NCI-H187 treated with DMSO at 0.1 percent for 48 hours (cell line): ENCODE data around the gene APBA2.
"Not testable (repeated sequence)": the region's sequence is repeated elsewhere in the genome, so short reads cannot be mapped to it uniquely, and the experiment has no call there.

Experiments
- DNase-seq: peaks from one replicate; lab custom pipeline; 2025; lab: John Stamatoyannopoulos, UW

The APBA2 gene

DNA sequence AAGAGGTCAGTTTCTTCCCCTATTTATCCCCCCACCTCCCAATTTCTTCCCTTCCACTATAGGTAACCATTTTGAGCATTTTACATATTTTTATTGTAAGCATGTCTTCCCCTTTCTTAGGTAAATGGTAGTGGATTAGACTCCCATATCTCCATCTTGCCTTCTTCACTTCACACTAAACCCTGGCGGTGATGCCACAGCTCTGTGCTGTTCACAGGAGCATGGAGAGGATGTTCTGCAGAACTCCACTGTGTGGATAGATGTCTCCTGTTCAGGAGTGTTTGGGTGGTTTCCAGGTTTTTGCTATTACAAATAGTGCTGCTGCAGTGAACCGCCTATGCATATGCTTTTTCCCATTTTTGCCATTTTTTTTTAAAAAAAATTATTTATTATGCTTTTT lies 201.1 kb downstream of the APBA2 start:
- DNase-seq = no peak

DNA sequence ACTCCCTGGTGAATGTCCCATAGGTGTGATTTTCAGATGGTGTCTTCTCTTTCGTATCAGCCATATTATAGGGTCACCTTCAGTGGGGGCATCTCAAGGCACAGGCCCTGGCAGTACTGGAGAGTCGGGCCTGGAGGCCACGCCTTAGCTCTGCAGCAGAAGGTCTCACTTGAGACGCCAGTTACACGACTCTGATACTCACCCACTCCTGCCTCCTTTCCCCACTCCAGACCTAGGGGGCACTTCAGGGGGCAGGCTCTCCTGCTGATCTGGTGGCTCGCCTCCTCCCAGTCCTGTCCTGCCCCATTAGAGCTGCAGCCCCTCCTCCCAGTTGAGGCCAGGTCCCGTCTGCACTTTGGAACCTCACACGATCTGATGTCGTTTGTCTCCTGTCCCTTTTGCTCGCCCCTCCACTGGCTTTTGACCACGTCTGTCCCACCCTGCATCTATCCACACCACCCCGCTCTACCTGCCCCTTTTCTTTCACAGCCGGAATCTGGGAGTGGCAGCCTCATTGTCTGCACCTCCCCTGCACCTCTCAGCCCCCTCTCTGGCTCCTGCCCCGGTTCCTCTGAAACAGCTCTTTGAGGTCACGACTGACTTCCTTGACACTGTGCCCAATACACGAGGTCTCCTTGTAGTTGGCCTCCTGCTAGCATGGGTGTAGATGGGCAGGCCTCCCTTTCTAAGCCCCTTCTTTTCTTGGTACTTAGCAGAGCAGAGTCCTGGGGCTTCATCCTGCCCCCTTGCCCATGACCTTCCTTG lies 201.9 kb downstream of the APBA2 start:
- no peak for DNase-seq

DNA sequence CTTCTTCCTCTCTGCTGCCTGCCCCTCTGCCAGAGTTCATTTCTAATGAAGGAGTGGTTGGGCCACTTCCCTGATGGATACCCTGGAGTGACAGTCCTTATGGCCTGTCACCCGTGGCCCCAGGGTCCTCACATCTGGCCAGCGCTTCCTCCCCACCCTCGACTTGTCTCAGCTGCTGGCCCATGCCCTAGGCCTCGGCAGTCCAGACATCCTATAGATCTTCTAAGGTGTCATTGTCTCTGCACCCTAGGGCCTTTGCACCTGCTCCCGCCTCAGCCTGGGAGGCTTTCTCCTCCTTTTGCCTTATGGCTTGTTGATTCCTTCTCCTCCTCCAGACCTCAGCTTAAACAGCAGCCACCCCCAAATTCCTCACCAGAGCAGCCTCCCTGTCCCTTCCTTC lies 202.9 kb downstream of the APBA2 start:
- no peak for DNase-seq

DNA sequence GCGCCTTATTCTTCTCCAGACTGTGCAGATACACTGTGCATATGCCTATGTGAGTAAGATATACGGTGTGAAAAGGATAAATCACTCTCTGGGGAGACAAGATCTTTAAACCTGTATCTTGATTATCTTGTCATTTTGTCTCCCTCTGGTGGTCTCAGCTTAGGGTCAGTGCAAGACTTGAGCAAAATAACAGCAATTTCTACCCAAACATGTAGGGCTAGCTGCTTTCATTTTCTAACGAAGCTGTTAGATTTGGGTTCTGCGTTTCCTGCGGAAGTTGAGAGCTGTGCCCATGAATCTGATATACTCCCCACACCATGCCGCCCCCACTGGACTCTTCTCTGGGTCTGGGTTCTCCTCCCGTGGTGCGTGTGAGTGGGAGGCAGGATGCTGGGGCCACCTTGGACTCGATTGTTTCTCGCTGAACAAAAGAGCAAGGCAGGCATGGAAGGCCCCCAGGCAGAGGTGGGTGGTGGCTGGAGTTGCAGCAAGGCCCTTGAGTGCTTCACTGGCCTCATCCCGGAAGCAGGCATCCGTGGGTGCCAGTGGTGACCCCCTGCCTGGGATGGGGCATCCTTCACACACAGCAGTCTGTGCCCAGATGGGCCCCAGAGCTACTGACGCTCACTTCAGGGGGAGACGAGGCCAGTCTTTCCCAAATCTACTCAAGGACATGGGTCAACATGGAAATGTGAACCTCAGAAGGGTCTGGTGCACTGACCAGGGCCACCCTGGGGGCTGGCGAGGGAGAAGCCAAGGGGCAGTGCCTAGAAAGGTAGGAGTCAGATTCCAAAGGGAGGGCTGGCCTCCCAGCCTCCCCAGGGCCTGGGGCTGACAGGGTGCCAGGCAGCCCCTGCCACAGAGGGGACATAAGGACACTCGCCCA lies 204.2 kb downstream of the APBA2 start:
- no peak for DNase-seq

DNA sequence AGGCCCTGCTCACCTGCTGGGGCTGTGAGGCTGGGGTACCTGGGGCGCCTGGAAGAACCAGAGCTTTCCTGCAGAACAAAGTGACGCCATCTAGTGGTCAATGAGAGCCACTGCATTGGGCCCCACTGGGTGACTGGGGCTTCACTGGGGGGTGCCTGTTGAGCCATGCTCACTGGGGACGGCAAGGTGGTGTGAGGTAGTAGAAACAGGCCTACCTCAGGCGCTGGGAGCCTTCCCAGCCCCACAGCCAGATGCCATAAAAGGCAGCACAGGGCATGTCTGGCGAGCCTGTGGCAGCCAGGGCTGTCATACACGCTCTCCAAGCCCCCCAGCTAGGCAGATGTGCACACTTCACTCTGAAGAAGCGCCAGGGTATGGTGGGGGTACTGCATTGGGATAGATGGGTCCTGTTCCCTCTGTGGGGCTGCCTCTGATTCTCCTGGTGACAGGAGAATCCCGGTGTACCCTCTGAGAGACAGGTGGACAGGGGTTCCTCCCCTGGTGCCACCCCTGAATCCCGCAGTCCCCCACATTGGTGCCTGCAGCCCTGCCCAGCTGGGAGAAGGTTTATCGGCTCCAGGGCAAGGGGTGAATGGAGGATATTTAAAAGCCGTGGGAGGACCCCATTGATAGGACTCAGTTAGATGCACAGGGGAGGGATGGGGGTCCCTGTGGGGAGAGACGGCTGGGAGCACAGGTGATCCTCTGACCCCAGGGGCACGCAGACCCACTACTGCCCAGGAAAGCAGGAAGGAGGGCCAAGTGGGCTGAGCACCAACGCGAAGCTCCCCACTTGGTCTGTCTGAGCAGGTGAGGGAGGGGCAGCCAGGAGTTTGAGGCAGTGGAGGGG lies 205.1 kb downstream of the APBA2 start:
- DNase-seq = no peak

DNA sequence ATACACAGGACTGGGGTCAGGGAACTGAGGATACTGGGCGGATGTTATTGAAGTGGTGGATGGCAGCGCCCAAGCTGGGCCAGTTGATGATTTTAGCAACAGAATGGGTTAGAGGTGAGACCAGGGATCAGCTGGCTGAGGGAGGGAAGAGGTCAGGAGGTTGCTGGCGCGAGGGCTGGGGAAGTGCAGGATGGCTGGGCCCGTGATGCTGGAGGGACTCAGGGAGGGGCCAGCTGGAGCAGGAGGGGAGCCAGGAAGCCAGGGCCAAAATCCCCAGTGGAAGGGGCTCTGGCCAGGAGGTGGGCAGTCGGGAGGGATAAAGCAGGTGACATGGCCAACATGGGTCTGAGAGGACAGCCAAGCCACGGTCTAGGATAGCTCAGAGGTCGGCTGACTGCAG lies 205.9 kb downstream of the APBA2 start:
- no peak for DNase-seq

DNA sequence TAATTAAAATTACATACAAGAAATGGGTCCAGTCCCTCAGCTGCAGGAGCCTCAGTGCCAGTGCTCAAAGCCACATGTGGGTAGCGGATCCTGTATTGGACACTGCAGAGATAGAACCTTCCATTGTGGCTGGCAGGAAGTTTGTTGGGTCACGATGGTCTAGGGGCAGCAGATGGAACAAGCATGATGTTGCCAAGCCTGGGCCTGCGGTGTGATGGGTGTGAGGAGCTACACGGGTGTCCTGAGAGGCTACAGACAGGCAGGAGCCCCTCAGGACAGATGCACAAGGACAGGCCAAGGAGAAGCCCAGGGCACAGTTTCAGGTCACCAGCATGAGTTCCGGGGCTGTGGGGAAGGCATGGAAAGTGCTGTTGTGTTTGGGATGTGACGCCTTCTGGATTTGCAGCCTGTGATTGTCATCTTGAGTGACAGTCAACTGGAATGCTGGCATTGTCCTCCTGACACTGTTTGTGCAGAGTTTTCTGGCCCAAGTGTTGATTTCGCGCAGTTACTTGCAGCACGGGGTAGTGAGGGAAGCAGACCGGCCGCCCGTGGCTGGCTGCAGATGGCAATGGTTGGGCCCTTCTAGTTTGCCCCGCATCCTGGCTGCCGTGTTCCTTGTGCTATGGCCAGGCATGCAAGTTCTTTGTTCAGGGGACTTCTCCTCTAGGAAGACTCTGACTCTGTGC lies 206.7 kb downstream of the APBA2 start:
- no peak for DNase-seq

DNA sequence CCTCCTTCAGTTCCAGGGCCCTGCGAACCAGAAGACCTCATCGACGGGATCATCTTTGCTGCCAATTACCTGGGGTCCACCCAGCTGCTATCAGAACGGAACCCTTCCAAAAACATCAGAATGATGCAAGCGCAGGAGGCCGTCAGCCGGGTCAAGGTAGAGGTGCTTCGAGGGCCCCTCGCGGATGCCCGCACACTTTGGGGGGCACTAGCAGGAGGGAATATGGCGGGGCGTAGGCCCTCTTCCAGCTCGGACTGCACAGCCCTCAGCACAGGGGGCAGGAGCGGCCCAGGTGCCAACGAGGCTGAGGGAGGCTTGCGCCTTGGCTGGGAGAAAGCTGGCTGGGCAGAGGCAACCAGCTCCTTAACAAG lies 207.3 kb downstream of the APBA2 start:
- DNase-seq = no peak

DNA sequence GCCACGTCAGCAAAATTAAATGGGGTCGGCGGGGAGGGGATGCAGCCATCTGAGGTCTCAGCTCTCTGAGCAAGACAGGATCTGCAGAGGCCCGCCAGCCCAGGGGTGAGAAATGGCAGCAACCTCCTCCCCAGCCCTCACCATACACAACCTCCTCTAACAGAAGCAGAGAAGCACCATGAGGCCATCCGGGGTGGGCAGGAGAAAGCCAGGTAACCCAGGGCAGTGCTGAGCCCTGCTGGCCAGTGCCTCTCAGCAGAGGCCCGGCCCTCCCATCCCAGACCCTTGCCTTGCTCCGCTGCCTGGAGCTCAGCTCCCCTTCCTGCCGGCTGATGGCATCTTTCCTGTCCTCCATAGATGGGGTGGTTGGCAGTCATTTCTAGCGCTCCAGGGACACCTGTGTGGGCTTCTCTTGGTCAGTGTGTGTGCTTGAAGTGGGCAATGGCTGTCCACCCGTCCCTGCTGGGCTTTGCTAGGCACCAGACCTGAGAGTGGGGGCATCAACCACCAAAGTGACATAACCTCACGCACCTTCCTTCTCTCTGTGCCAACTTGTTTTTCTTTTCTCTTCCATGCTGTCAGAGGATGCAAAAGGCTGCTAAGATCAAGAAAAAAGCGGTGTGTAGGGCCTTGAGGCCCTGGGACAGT lies 208.0 kb downstream of the APBA2 start:
- no peak for DNase-seq

DNA sequence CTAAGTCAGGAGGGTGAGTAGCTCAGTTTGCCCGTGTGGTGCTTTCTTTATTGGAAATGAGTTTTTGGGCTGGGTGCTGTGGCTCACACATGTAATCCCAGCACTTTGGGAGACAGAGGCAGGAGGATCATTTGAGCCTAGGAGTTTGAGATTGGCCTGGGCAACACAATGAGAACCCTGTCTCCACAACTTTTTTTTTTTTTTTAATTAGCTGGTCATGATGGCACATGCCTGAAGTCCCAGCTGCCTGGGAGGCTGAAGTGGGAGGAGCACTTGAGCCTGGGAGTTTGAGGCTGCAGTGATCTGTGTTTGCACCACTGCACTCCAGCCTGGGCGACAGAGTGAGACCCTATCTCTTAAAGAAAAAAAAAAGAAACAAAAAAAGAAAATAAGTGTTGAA lies 208.9 kb downstream of the APBA2 start:
- DNase-seq = no peak

DNA sequence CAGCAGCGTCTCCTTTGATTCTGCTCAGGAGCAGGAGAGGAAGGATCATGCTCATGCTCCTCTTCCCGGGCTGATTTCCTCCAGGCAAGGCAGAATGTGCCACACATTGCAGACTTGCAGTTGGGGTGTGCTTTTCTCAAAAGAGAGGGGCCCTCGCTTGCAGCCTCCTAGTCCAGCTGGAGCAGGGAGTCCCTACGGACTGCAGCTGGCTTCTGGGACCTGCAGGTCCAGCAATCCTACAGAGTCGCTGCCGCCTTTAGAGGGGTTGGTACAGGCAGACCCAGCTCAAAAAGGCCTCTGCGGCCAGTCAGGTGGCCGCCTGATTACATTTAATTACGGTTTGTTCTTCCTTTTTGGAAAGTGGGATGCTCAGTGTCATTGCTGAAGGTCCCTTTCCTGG lies 210.0 kb downstream of the APBA2 start:
- DNase-seq = no peak

DNA sequence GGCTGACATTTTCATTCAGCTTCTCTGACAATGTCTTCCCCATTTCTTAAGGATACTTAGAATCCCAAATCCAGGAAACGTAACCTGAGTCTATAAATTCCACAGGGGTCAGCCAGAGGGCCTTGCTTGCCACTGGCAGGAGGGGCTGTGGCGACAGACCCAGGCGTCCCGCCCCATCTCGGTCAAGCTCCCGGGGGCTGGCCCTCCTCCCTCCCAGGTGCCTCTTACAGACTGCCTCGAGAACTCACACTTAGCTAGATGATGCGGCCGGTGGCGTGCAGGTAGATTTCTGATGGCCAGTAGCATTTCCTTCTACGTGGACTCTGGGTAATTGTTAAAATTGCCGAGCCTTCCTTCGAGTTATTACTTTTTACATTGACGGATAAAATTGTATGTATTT lies 211.4 kb downstream of the APBA2 start:
- DNase-seq = no peak

DNA sequence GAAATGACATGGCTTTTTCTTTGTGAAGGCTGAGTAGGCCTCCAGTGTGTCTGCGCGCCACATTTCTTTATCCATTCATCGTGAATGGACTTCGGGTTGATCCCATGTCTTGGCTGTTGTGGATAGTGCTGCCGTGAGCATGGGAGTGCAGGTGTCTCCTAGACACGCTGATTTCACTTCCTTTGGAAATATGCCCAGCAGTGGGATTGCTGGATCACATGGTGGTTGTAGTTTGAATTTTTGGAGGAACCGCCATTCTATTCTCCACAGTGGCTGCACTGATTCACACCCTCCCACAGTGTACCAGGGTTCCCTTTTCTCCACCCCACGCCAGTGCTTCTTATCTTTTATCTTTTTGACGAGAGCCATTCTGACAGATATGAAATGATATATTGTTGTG lies 212.2 kb downstream of the APBA2 start:
- no peak for DNase-seq

DNA sequence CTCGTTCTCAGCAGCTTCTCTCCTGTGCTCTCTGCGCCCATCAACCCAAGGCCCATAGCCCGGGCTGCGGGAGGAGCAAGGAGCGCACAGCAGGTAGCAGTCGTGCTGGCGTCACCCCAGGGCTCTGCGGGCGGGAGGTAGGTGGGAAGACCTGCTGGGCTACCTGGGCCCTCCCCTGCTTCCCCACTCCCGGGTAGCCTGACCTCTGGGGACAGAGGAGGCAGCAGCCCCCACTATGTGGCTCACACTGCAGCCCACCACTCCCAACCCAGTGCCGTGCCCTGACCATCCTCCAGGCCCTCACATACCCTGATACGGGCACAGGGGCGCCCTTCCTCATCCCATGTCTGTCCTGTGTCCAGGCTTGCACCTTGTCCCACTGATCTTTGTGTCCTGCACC lies 212.9 kb downstream of the APBA2 start:
- no peak for DNase-seq

DNA sequence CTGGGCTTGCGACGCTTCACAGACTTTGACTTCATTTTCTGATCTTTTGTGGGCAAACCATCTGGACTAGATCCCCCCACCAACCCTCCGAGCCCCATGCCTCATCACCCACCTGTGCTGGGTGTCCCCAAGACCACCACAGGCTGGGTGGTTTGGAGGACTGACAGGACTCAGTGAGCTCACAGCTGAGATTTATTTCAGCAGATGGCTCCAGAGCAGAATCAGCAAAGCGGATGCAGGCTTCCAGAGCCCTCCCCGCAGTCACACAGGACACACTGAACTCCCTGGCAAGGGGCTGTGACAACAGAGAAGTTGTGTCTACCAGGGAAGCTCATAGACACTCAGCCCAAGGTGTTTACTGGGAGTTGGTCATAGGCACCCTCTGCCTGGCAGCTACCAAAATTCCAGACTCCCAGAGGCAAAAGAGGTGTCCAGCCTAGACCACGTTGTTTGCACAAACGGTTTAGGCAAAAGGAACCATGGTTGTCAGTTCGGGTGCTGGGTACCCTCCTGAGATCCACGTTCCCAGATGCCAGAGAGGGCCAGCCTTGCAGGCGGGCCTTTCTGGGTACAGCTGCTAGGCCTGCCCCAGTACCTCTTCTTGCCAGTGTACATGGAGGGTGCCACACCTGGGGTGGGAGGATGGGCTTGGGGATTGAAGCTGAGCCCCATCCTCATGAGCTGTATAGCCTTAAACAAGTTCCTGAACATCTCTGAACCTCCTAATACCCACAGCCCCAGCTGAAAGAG lies 213.5 kb downstream of the APBA2 start:
- DNase-seq = no peak

DNA sequence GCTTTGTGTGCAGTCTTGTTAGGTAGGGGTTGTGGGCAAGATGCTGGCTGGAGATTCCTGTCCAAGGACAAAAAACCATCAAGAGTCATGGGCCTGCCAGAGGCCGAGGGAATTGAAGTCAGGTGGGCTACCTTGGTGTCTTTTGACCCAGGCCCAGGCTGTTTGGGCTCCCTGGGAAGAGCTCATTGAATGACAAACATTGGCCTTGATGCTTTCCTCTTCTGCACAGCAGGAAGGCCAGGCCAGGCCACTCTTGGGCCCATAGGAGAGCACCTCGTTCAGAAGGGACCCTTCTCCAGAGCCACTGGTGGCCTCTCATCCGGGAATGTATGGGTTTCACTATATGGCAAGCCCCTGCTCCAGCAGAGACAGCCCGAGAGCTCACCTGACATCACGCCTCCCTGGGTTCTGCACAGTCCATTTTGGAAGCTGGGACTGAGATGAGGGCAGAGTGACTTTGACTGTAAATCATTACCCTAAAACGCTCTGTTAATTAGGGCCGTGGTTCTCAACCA lies 214.8 kb downstream of the APBA2 start:
- no peak for DNase-seq

DNA sequence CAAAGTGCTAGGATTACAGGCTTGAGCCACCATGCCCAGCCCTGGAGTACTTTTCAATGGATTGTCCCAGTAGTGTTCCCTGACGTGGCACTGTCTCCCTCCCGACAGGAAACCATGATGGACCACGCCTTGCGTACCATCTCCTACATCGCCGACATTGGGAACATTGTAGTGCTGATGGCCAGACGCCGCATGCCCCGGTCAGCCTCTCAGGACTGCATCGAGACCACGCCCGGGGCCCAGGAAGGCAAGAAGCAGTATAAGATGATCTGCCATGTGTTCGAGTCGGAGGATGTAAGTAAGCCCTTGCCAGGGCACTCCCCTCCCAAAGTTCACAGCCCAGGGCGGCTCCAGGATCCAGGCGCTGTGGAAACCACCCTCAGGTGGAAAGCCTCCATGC lies 215.7 kb downstream of the APBA2 start:
- no peak for DNase-seq

DNA sequence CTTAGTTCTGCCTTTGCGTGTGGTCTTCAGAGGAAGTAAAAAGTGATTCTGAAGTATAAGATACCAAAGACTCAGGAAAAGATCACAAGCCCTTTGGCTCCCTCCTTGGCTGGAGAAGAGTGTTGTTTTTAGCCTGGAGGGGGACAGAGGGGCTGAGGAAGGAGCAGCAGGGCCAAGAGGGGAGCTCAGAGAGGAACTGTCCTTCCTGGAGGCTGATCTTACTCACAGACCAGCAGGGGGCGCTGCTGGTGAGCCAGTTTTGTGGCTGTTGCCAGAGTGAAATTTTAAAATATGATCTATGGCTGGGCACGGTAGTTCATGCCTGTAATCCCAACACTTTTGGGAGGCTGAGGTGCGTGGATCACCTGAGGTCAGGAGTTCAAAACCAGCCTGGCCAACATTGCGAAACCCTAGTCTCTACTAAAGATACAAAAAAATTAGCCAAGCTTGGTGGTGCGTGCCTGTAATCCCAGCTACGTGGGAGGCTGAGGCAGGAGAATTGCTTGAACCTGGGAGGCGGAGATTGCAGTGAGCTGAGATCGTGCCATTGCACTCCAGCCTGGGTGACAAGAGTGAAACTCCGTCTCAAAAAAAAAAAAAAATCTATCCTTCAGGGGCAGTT lies 216.5 kb downstream of the APBA2 start:
- DNase-seq = not testable (repeated sequence)

DNA sequence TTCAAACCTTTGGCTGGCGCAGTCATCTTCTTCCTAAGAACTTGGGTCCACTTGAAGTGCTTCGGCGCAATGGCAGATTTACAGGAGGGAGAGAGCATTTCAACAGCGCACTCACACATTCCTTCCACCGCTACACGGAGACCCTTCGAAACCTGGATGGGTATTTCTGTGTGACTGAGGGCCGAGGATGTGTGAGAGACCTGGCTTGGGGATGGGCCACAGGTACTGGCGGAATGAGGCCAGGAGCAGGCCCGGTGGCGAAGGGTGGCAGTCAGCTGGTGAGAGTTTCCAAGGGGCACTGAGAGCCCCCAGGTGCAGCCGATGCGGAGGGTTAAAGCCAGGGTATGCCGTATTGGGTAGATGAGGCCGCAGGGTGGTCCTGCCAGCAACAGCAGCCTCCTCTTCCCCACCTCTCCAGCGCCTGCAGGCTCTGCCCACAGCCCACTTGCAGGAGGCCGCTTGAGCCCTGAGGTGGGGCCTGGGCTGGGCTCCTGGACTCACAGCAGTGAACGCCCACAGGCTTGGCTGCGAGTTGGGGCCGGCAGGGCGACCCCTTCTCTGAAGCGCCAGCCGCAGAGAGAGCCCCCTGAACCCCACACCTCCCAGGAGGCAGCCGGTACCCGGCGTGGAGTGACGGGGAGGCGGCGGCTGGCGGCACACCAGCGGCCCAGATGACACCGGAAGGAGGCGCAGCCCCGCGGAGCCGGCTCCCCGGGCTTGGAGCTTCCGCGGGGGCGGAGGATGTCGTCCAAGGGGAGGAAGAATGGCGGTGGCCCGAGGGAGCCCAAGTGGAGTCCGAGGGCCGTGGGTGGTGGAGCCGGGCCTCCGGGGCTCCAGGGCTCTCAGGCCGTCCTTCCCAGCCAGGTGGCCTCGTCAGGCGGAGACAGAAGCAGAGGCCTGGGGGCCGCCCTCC lies 217.4 kb downstream of the APBA2 start:
- DNase-seq = no peak
